ENCODE data around the gene NR1D1. TPM values are rescaled to one million over a fixed set of nuclear protein-coding genes. Genes with fewer than 3 reads are reported as not detected.

The NR1D1 gene
- total RNA-seq, 1 donor from 2014 or later = 5.5 TPM

GRCh38 chr17:40064971-40065768 lies 35.2 kb downstream of the NR1D1 start:
- ATAC-seq (ENCODE audit: low read depth) (no peak), DNase-seq (no peak)
- H3K9me3 Mint-ChIP-seq = no peaks in the 10 kb centered on the region
- ChIA-PET CTCF (interaction anchor here (1.1 to 3.8 kb wide), 4 partner anchors 10 to 52 kb away, joined by 4 to 43 read pairs (median 22); no protein-coding TSS in a partner anchor), POLR2A (interaction anchor here (0.5 to 2.4 kb wide), 4 partner anchors 11 to 100 kb away, joined by 3 to 7 read pairs (median 5); partner anchors contain the start of gene MED24)
- H3K4me1 Mint-ChIP-seq = peaks cover 64% of the 10 kb centered on the region
- H3K4me3 Mint-ChIP-seq = peak overlapping the region; percentile 39
- peak overlapping the region; percentile 35 for H3K27ac Mint-ChIP-seq
- H3K36me3 Mint-ChIP-seq (ENCODE audit: low read depth) = no peaks in the 10 kb centered on the region
- TF ChIP-seq CTCF (IDR thresholded peaks at IDR 0.05) = no peak
- intact Hi-C loops (cut with micrococcal nuclease) = no loop called here
- no peaks in the 10 kb centered on the region for H3K27me3 Mint-ChIP-seq

- no peak for ATAC-seq (ENCODE audit: low read depth)
- no peak for TF ChIP-seq CTCF (IDR thresholded peaks at IDR 0.05)
- Mint-ChIP-seq H3K4me3 (peak overlapping the region; percentile 83), H3K4me1 (peaks cover 52% of the 10 kb centered on the region), H3K27me3 (no peaks in the 10 kb centered on the region), H3K27ac (peak overlapping the region; percentile 35), H3K36me3 (ENCODE audit: low read depth) (no peaks in the 10 kb centered on the region), H3K9me3 (no peaks in the 10 kb centered on the region)
- ChIA-PET POLR2A (interaction anchor here (0.6 to 3.1 kb wide), 10 partner anchors 10 to 501 kb away, joined by 3 to 20 read pairs (median 6); partner anchors contain the start of genes CASC3, MED24 and NR1D1), CTCF (interaction anchor here (0.9 to 3.8 kb wide), 5 partner anchors 9 to 48 kb away, joined by 4 to 43 read pairs (median 7); partner anchors contain the start of gene MED24)
- intact Hi-C loops (cut with micrococcal nuclease) = loop anchor here (1.0 to 2.0 kb wide), 3 partner anchors 76 to 127 kb away; partner anchors contain the start of gene CASC3
- DNase-seq = no peak
These were observed 36.4 kb downstream of the NR1D1 start for GRCh38 chr17:40063901-40064531.

GRCh38 chr17:40063187-40063771 lies 37.1 kb downstream of the NR1D1 start:
- ChIA-PET POLR2A (interaction anchor here (0.5 to 3.1 kb wide), 11 partner anchors 9 to 502 kb away, joined by 3 to 20 read pairs (median 6); partner anchors contain the start of genes CASC3, MED24 and NR1D1), CTCF (interaction anchor here (0.9 to 3.4 kb wide), 4 partner anchors 9 to 48 kb away, joined by 4 to 43 read pairs (median 13); partner anchors contain the start of gene MED24)
- peaks cover 45% of the 10 kb centered on the region for H3K4me1 Mint-ChIP-seq
- no peak for ATAC-seq (ENCODE audit: low read depth)
- intact Hi-C loops (cut with micrococcal nuclease) = loop anchor here (1.0 to 2.0 kb wide), 3 partner anchors 77 to 128 kb away; partner anchors contain the start of gene CASC3
- H3K9me3 Mint-ChIP-seq = no peaks in the 10 kb centered on the region
- no peaks in the 10 kb centered on the region for H3K36me3 Mint-ChIP-seq (ENCODE audit: low read depth)
- no peak for TF ChIP-seq CTCF (IDR thresholded peaks at IDR 0.05)
- peak overlapping the region; percentile 83 for H3K4me3 Mint-ChIP-seq
- DNase-seq = no peak
- peak overlapping the region; percentile 63 for H3K27ac Mint-ChIP-seq
- no peaks in the 10 kb centered on the region for H3K27me3 Mint-ChIP-seq

- H3K4me1 Mint-ChIP-seq = peaks cover 39% of the 10 kb centered on the region
- intact Hi-C loops (cut with micrococcal nuclease) = loop anchor here (1.0 to 2.0 kb wide), 7 partner anchors 8 to 128 kb away; partner anchors contain the start of genes CASC3 and MED24
- H3K4me3 Mint-ChIP-seq = peak within 1 kb of the TSS; percentile 87
These were observed 37.8 kb downstream of the NR1D1 start, which contains the start of gene THRA for GRCh38 chr17:40062329-40063186. Gene THRA, plus strand, starts transcription at chr17:40062965. Its CDS starts 11,524 bp downstream, at chr17:40074489.

More at GRCh38 chr17:40062329-40063186, 37.8 kb downstream of the NR1D1 start, which contains the start of gene THRA:
- Mint-ChIP-seq H3K36me3 (ENCODE audit: low read depth) (no peaks in the 10 kb centered on the region), H3K9me3 (no peaks in the 10 kb centered on the region), H3K27me3 (peaks cover under 1% of the 10 kb centered on the region), H3K27ac (peak within 1 kb of the TSS; percentile 78)
- TF ChIP-seq CTCF (IDR thresholded peaks at IDR 0.05) = no peak
- ATAC-seq (ENCODE audit: low read depth) (peak; percentile 93), DNase-seq (peak; percentile 79)
- ChIA-PET CTCF (interaction anchor here (0.9 to 3.4 kb wide), 8 partner anchors 8 to 106 kb away, joined by 4 to 43 read pairs (median 10); partner anchors contain the start of gene MED24), POLR2A (interaction anchor here (0.5 to 3.1 kb wide), 12 partner anchors 8 to 78 kb away, joined by 3 to 20 read pairs (median 6); partner anchors contain the start of genes CASC3, MED24 and NR1D1)

All from activated B cell treated with CpG ODN at 0.5 μM for 24 hours (primary cell).